HepG2 (cell line): ENCODE measurements around the gene STX2. TPM values are rescaled to one million over a fixed set of nuclear protein-coding genes. Genes with fewer than 3 reads are reported as not detected.
"Not testable (repeated sequence)": the region's sequence is repeated elsewhere in the genome, so short reads cannot be mapped to it uniquely, and the experiment has no call there.

Experiments
- ATAC-seq: fragments of 200-7000 bp; cut with Tn5 transposase; 3 replicates; pipeline ENCODE4 v1.9.1; 2020; ENCODE audit warnings: mild to moderate bottlenecking, moderate library complexity
- BruUV-seq: library from RNA; stranded (reverse); fragments of 400-500 nt; replicated peaks from 2 replicates; lab custom pipeline; 2021; lab: Mats Ljungman, UMichigan
- CTCF ChIA-PET: fragments of 300-600 bp; formaldehyde crosslinking; extraction: SDS; loops from one replicate; lab custom pipeline; 2021; ENCODE audit warnings: low total read pairs, inconsistent platforms, low intra/inter-chr PET ratio; lab: Yijun Ruan, JAX
- POLR2A ChIA-PET: fragments of 350-600 bp; sonication (Branson Sonifier 250); formaldehyde crosslinking; loops from one replicate; lab custom pipeline; 2020; ENCODE audit warnings: antibody characterized with exemption, inconsistent platforms; lab: Yijun Ruan, JAX
- DNase-seq: peaks from one replicate; pipeline ENCODE4 v3.0.0-alpha.2; 2015; ENCODE audit warnings: low spot score
- FAIRE-seq: peaks from 3 replicates; lab custom pipeline; 2011; peaks lifted over from hg19 to GRCh38; lab: Jason Lieb, UNC
- H2AFZ ChIP-seq: one replicate; pipeline ENCODE4 v1.6.1; 2011; ENCODE audit warnings: low read length, inconsistent platforms
- H3K27ac ChIP-seq: fragments of 300-600 bp; 3 replicates; pipeline ENCODE4 v1.8.0; 2011; ENCODE audit warnings: mixed run types, mild to moderate bottlenecking, mixed read lengths, low read length, inconsistent platforms; ENCODE audit not compliant: insufficient read depth; ENCODE audit errors: extremely low read length
- H3K27me3 ChIP-seq, 2 experiments: fragments of 200-600 bp in 1 of 2; 2 replicates in 1 of 2; 3 replicates in 1 of 2; pipeline versions ENCODE4 v1.6.0 to v1.8.0; 2011; ENCODE audit warnings: low read length in 2 of 2, mild to moderate bottlenecking in 2 of 2, moderate library complexity in 2 of 2, inconsistent platforms in 1 of 2; ENCODE audit not compliant: insufficient read depth in 2 of 2, control insufficient read depth in 1 of 2
- H3K36me3 ChIP-seq, 2 experiments: fragments of 200-600 bp in 1 of 2; replicated peaks in 1 of 2; 2 replicates in 1 of 2; 3 replicates in 1 of 2; pipeline versions ENCODE4 v1.5.1 to v1.8.0; 2011; ENCODE audit warnings: low read length in 2 of 2, inconsistent platforms in 1 of 2; ENCODE audit not compliant: insufficient read depth in 2 of 2, control insufficient read depth in 1 of 2
- H3K4me1 ChIP-seq: 2 replicates; pipeline ENCODE4 v1.5.1; 2012; ENCODE audit warnings: low read length, inconsistent platforms; ENCODE audit not compliant: insufficient read depth
- H3K4me2 ChIP-seq: 2 replicates; pipeline ENCODE4 v1.6.0; 2011; ENCODE audit warnings: low read depth, low read length, inconsistent platforms
- H3K4me3 ChIP-seq, 3 experiments: fragments of 200-600 bp in 1 of 3; sonication (generic), shearing (Covaris generic) in 1 of 3; replicated peaks in 1 of 3; 2 replicates each; pipeline ENCODE4 v1.5.1; 2011 to 2016; ENCODE audit warnings: low read length in 3 of 3, inconsistent platforms in 2 of 3, low read depth in 2 of 3, mild to moderate bottlenecking in 2 of 3, control low read depth in 1 of 3, mixed read lengths in 1 of 3; ENCODE audit not compliant: insufficient read depth in 1 of 3
- H3K79me2 ChIP-seq: one replicate; pipeline ENCODE4 v1.6.1; 2011; ENCODE audit warnings: low read length, inconsistent platforms; ENCODE audit not compliant: insufficient read depth
- H3K9ac ChIP-seq: 2 replicates; pipeline ENCODE4 v1.6.0; 2011; ENCODE audit warnings: mild to moderate bottlenecking, low read depth, low read length, inconsistent platforms; ENCODE audit not compliant: insufficient read depth
- H3K9me3 ChIP-seq: 2 replicates; pipeline ENCODE4 v1.5.1; 2012; ENCODE audit warnings: mild to moderate bottlenecking, low read length
- H4K20me1 ChIP-seq: 2 replicates; pipeline ENCODE4 v1.6.0; 2011; ENCODE audit warnings: inconsistent platforms, mild to moderate bottlenecking, low read length, moderate library complexity; ENCODE audit not compliant: insufficient read depth
- MXD3 ChIP-seq: IDR thresholded peaks from 2 replicates; pipeline ENCODE4 v1.6.1; 2016; ENCODE audit warnings: mild to moderate bottlenecking, missing biosample characterization, missing genetic modification reagents
- NFIB ChIP-seq: sonication (generic); formaldehyde crosslinking; IDR thresholded peaks from 2 replicates; pipeline ENCODE4 v1.9.0; 2021; ENCODE audit warnings: missing genetic modification reagents, mild to moderate bottlenecking, borderline replicate concordance
- SOX5 ChIP-seq: IDR thresholded peaks from 2 replicates; pipeline ENCODE4 v1.6.1; 2016; ENCODE audit warnings: borderline replicate concordance
- ZNF331 ChIP-seq: sonication (generic); formaldehyde crosslinking; IDR thresholded peaks from 2 replicates; pipeline ENCODE4 v1.4.0; 2020; ENCODE audit warnings: missing genetic modification reagents
- WGBS: methylation state at CpG from one replicate; pipeline ENCODE4 v1.1.6; 2017; ENCODE audit warnings: low lambda C conversion rate; 5-methylcytosine and 5-hydroxymethylcytosine counted together
- in situ Hi-C: cut with HindIII; loops from 2 replicates; pipeline ENCODE4 v1.10.0; 2017; ENCODE audit warnings: low pct_unique_long_range_greater_than_20kb; ENCODE audit not compliant: extremely low pct_ligation_motif_present
- intact Hi-C: fragments of 100-400 bp; cut with micrococcal nuclease; formaldehyde crosslinking; loops from one replicate; pipeline ENCODE4 v1.10.0; 2022; ENCODE audit not compliant: unreplicated experiment
- polyA plus RNA-seq, 8 experiments: library from polyadenylated mRNA; depleted of rRNA in 3 of 8; stranded (reverse) in 7 of 8; unstranded in 1 of 8; fragments of >200 nt; fragmentation: Illumina TruSeq in 4 of 8; extraction: Trizol in 4 of 8; gene quantifications; 2 replicates each; pipeline versions ENCODE4 v1.2.1 to v1.2.3, GENCODE V29; 2011 to 2016; ENCODE audit warnings: low read depth in 4 of 8, missing spikeins in 1 of 8, mixed read lengths in 1 of 8; ENCODE audit not compliant: insufficient read depth in 1 of 8
- total RNA-seq, 5 experiments: library from RNA; depleted of rRNA; stranded (reverse); fragments of >200 nt; fragmentation: Illumina TruSeq; extraction: Trizol; gene quantifications; 2 replicates each; pipeline ENCODE4 v1.2.3, GENCODE V29; 2016; ENCODE audit warnings: low read depth in 1 of 5

The STX2 gene
- total and polyA plus RNA-seq, 2 of the 13 experiments (the other 11 are each of a cell fraction or from before 2014, with no cell fraction given) = 13.4 to 25.1 TPM

GRCh38 chr12:130849561-130850417 is 10.7 kb upstream of the STX2 start (continued):
- TF ChIP-seq NFIB (CRISPR knock-in tag) (no peak), MXD3 (CRISPR knock-in tag) (no peak), SOX5 (CRISPR knock-in tag) (peak; percentile 52; the same call in 1 of the 2 replicates)

- H3K9me3 ChIP-seq, DNase-seq, intact Hi-C loops, H3K27me3 ChIP-seq, FAIRE-seq, in situ Hi-C loops, H3K36me3 ChIP-seq, H4K20me1 ChIP-seq, H2AFZ ChIP-seq, H3K79me2 ChIP-seq, ATAC-seq, BruUV-seq, CTCF ChIA-PET: not testable (repeated sequence)
- peaks cover 74% of the 10 kb centered on the region for H3K4me1 ChIP-seq
- peak overlapping the region; percentile 34 for H3K4me2 ChIP-seq
- H3K9ac ChIP-seq = 0 out of 2 replicates have a peak overlapping the region, but pooled peaks have one; percentile 1
- POLR2A ChIA-PET = interaction anchor here (1.4 to 1.7 kb wide), 2 partner anchors 22 kb away, joined by 3 to 8 read pairs; no protein-coding TSS in a partner anchor
- 76% methylated on average over 1 of the region's 1 CpG for WGBS
- peak; percentile 100 for TF ChIP-seq ZNF331
- 0 out of 6 replicates have a peak overlapping the region, but pooled peaks of 1 of the 3 experiments have one; percentile 7 for H3K4me3 ChIP-seq
- peak overlapping the region; percentile 61 for H3K27ac ChIP-seq
These were observed 9.8 kb upstream of the STX2 start for GRCh38 chr12:130848785-130849305.
